Posterior cingulate gyrus (tissue), 11 donors: ENCODE data around the gene PCDHGC5.

Experiments used
- DNase-seq, 10 donors: peaks; one replicate each; pipeline versions ENCODE4 v3.0.0 to v3.0.0-alpha.2; 2020 to 2021; ENCODE audit warnings: mixed read lengths in 3 of 10
- intact Hi-C: fragments of 100-400 bp; cut with DNase I; formaldehyde crosslinking; loops from one replicate; pipeline ENCODE4 v1.15.1; 2023

The PCDHGC5 gene

GRCh38 chr5:141490271-141490670, 1.4 kb downstream of the PCDHGC5 start:
- intact Hi-C loops: no loop called here
- no peak for DNase-seq

GRCh38 chr5:141490771-141491170, 1.9 kb downstream of the PCDHGC5 start:
- intact Hi-C loops: no loop called here
- DNase-seq: no peak

- intact Hi-C loops: no loop called here
Measured at GRCh38 chr5:141491323-141492167, 2.7 kb downstream of the PCDHGC5 start.

GRCh38 chr5:141492168-141492885, 3.4 kb downstream of the PCDHGC5 start:
- DNase-seq: peak in 6 of 10 donors; percentile 59 to 93 (median 81)

More at GRCh38 chr5:141491323-141492167, 2.7 kb downstream of the PCDHGC5 start:
- peak in 1 of 10 donors; percentile 84 for DNase-seq

GRCh38 chr5:141493500-141494422, 4.9 kb downstream of the PCDHGC5 start:
- intact Hi-C loops: no loop called here
- DNase-seq: peak in 2 of 10 donors; percentile 37 to 49

More at GRCh38 chr5:141492168-141492885, 3.4 kb downstream of the PCDHGC5 start:
- intact Hi-C loops: no loop called here

- intact Hi-C loops: no loop called here
- peak in 6 of 10 donors; percentile 52 to 93 (median 77) for DNase-seq
Measured at GRCh38 chr5:141494761-141495452, 6.0 kb downstream of the PCDHGC5 start.

- DNase-seq: no peak
- intact Hi-C loops: no loop called here
Measured at GRCh38 chr5:141495453-141495811, 6.6 kb downstream of the PCDHGC5 start.

- DNase-seq: peak in 1 of 10 donors; percentile 72
- intact Hi-C loops: no loop called here
Measured at GRCh38 chr5:141496038-141496437, 7.2 kb downstream of the PCDHGC5 start.

- intact Hi-C loops: no loop called here
- DNase-seq: peak in 1 of 10 donors; percentile 58
Measured at GRCh38 chr5:141501761-141502160, 12.9 kb downstream of the PCDHGC5 start.

- peak in 1 of 10 donors; percentile 4 for DNase-seq
- intact Hi-C loops: no loop called here
Measured at GRCh38 chr5:141503681-141504080, 14.8 kb downstream of the PCDHGC5 start.

GRCh38 chr5:141504216-141504615, 15.3 kb downstream of the PCDHGC5 start:
- intact Hi-C loops: no loop called here
- DNase-seq: peak in 2 of 10 donors; percentile 68 to 87

GRCh38 chr5:141506381-141507155, 17.7 kb downstream of the PCDHGC5 start:
- intact Hi-C loops: no loop called here
- DNase-seq: peak in 1 of 10 donors; percentile 15

GRCh38 chr5:141507387-141508091, 18.7 kb downstream of the PCDHGC5 start:
- intact Hi-C loops: no loop called here
- peak in 1 of 10 donors; percentile 65 for DNase-seq

GRCh38 chr5:141508440-141508797, 19.5 kb downstream of the PCDHGC5 start:
- intact Hi-C loops: no loop called here
- peak in 1 of 10 donors; percentile 85 for DNase-seq

GRCh38 chr5:141508798-141509611, 20.1 kb downstream of the PCDHGC5 start:
- peak in 4 of 10 donors; percentile 76 to 92 (median 88) for DNase-seq
- intact Hi-C loops: no loop called here

- intact Hi-C loops: no loop called here
- DNase-seq: peak in 1 of 10 donors; percentile 17
Measured at GRCh38 chr5:141510160-141510559, 21.3 kb downstream of the PCDHGC5 start.

- peak in 1 of 10 donors; percentile 48 for DNase-seq
- intact Hi-C loops: no loop called here
Measured at GRCh38 chr5:141510850-141511601, 22.1 kb downstream of the PCDHGC5 start.
